Heart right ventricle (tissue), 16 donors: Measurements from ENCODE around the gene UNC13B. TPM values are rescaled to one million over a fixed set of nuclear protein-coding genes. Genes with fewer than 3 reads are reported as not detected.

Experiments used
- ATAC-seq, 8 donors: fragments of 200-7000 bp; cut with Tn5 transposase; one replicate each; pipeline ENCODE4 v1.9.1; 2020; ENCODE audit warnings: mild to moderate bottlenecking in 8 of 8, moderate library complexity in 8 of 8, moderate number of reproducible peaks in 1 of 8
- DNase-seq, 2 donors: peaks; one replicate each; pipeline ENCODE4 v3.0.0-alpha.2; 2020
- H3K27ac ChIP-seq, 10 donors: fragments of 200-600 bp; sonication (generic) in 2 of 10; one replicate each; pipeline versions ENCODE4 v1.5.0 to v1.8.0; 2020 to 2022; ENCODE audit warnings: mild to moderate bottlenecking in 3 of 10
- H3K27me3 ChIP-seq, 7 donors: fragments of 200-600 bp; one replicate each; pipeline ENCODE4 v1.8.0; 2021 to 2022; ENCODE audit warnings: mild to moderate bottlenecking in 2 of 7
- H3K36me3 ChIP-seq, 9 donors: fragments of 200-600 bp; sonication (generic) in 1 of 9; one replicate each; pipeline versions ENCODE4 v1.5.0 to v1.8.0; 2020 to 2022; ENCODE audit warnings: mild to moderate bottlenecking in 2 of 9
- H3K4me1 ChIP-seq, 9 donors: fragments of 200-600 bp; sonication (generic) in 1 of 9; one replicate each; pipeline versions ENCODE4 v1.5.0 to v1.8.0; 2020 to 2022; ENCODE audit warnings: mild to moderate bottlenecking in 4 of 9
- H3K4me3 ChIP-seq, 10 donors: fragments of 200-600 bp; sonication (generic) in 2 of 10; one replicate each; pipeline versions ENCODE4 v1.5.0 to v1.8.0; 2020 to 2022; ENCODE audit warnings: mild to moderate bottlenecking in 7 of 10, moderate library complexity in 2 of 10
- H3K9me3 ChIP-seq, 11 donors: fragments of 200-600 bp in 10 of 11; sonication (generic) in 2 of 11; one replicate each; pipeline versions ENCODE4 v1.5.0 to v1.8.0; 2013 to 2022; ENCODE audit warnings: mild to moderate bottlenecking in 2 of 11, control low read depth in 1 of 11, moderate library complexity in 1 of 11
- CTCF ChIP-seq, 9 donors: fragments of 200-600 bp; sonication (generic) in 2 of 9; IDR thresholded peaks; one replicate each; pipeline versions ENCODE4 v1.5.0 to v1.8.0; 2021 to 2022; ENCODE audit warnings: antibody characterized with exemption in 9 of 9, mild to moderate bottlenecking in 5 of 9, moderate library complexity in 1 of 9
- WGBS, 2 donors: extraction: QIAGEN DNeasy Blood & Tissue Kit; methylation state at CpG; one replicate each; pipeline ENCODE4 v1.1.7; 2013; ENCODE audit warnings: inconsistent platforms in 1 of 2; 5-methylcytosine and 5-hydroxymethylcytosine counted together
- intact Hi-C, 10 donors: fragments of 100-400 bp; cut with DNase I; formaldehyde crosslinking; loops; one replicate each; pipeline versions ENCODE4 v1.11.1 to v1.14.2; 2022
- polyA plus RNA-seq, 2 donors: library from polyadenylated mRNA; stranded (reverse); fragments of 200-250 nt; gene quantifications; one replicate each; pipeline ENCODE4 v1.2.3, GENCODE V29; 2013
- total RNA-seq, 10 donors: library from RNA; stranded (reverse); fragmentation: NEBNext Ultra II Directional in 3 of 10; extraction: Animal tissue kit (Norgen Biotek cat#: 25700) in 3 of 10; gene quantifications; one replicate each; pipeline versions ENCODE4 v1.2.1 to v1.2.4, GENCODE V29; 2021 to 2023
- donor health status: Arrhythmogenic right ventricular cardiomyopathy.
- donor health status: ischemic (EF 13 %, LVEDD 7.1; RV severe dilation, severe dysfunction).
- donor health status: healthy with polysubstance abuse.
- donor health status: DM: no; HTN: yes; CAD: no.
- donor health status: DM: no; HTN: no; CAD: no.
- donor health status: ischemic (EF 25% LVEDD 6.9; RV normal size, moderate dysfunction).
- donor health status: ischemic (EF 25% LVEDD 5.7; RV mildly dilated, moderate dysfunction).
- donor health status: healthy.
- donor health status: DM: yes; HTN: yes; CAD: no.
- donor health status: Ischemic cardiomyopathy.
- donor health status: ischemic (EF 35%, LVEDD 5.7; RV mildly dilated, moderate dysfunction).
- donor health status: nonischemic (EF 11% LVEDD 7.7; RV severe dilation, severe dysfunction).
- donor health status: DM: yes; HTN: yes; CAD: no.
- donor health status: PGD.
- donor health status: ischemic (EF 29% LVEDD 5.4; RV normal size, mild dysfunction).
- donor health status: nonischemic (EF 23%, LVEDD 6.1; RV moderate dilation, normal function).

Gene UNC13B
- total and polyA plus RNA-seq, 12 donors = 13.1 to 27.1 (median 18.9) TPM

- no peak for ATAC-seq
- no peak for TF ChIP-seq CTCF (IDR thresholded peaks at IDR 0.05)
- intact Hi-C loops = no loop called here
Measured at GRCh38 chr9:35431467-35431866, 269.7 kb downstream of the UNC13B start.

GRCh38 chr9:35432076-35432475 lies 270.3 kb downstream of the UNC13B start:
- intact Hi-C loops = no loop called here
- Histone ChIP-seq H3K27ac (no peak overlapping the region), H3K9me3 (peaks cover 0 to 11% (median 5%) of the 10 kb centered on the region in 11 donors), H3K27me3 (no peaks in the 10 kb centered on the region), H3K4me1 (no peaks in the 10 kb centered on the region), H3K4me3 (no peak overlapping the region), H3K36me3 (no peaks in the 10 kb centered on the region)
- WGBS, 2 donors = 88 to 89% methylated on average over 2 of the region's 2 CpGs
- no peak for DNase-seq
- no peak for ATAC-seq
- no peak for TF ChIP-seq CTCF (IDR thresholded peaks at IDR 0.05)

More at GRCh38 chr9:35431467-35431866, 269.7 kb downstream of the UNC13B start:
- H3K4me1 ChIP-seq = no peaks in the 10 kb centered on the region
- H3K9me3 ChIP-seq = peaks cover 0 to 11% (median 5%) of the 10 kb centered on the region in 11 donors
- no peaks in the 10 kb centered on the region for H3K36me3 ChIP-seq
- H3K27ac ChIP-seq = no peak overlapping the region
- WGBS, 2 donors = 89 to 90% methylated on average over 1 of the region's 1 CpG
- no peak for DNase-seq
- no peaks in the 10 kb centered on the region for H3K27me3 ChIP-seq
- H3K4me3 ChIP-seq = no peak overlapping the region

- no peak overlapping the region for H3K4me3 ChIP-seq
- ATAC-seq (no peak), DNase-seq (no peak)
- intact Hi-C loops = loop anchor here in 1 of 10 donors (1.0 kb wide), 1 partner anchor 16 kb away; no protein-coding TSS in a partner anchor
- no peak for TF ChIP-seq CTCF (IDR thresholded peaks at IDR 0.05)
- no peaks in the 10 kb centered on the region for H3K4me1 ChIP-seq
- H3K27ac ChIP-seq = no peak overlapping the region
- no peaks in the 10 kb centered on the region for H3K9me3 ChIP-seq
- 59 to 71% methylated on average over 1 of the region's 1 CpG for WGBS, 2 donors
- no peaks in the 10 kb centered on the region for H3K27me3 ChIP-seq
- H3K36me3 ChIP-seq = no peaks in the 10 kb centered on the region
Measured at GRCh38 chr9:35436933-35437332, 275.1 kb downstream of the UNC13B start.

- no peak for ATAC-seq
- Histone ChIP-seq H3K4me1 (no peaks in the 10 kb centered on the region), H3K27ac (no peak overlapping the region), H3K9me3 (no peaks in the 10 kb centered on the region), H3K27me3 (no peaks in the 10 kb centered on the region), H3K36me3 (no peaks in the 10 kb centered on the region), H3K4me3 (no peak overlapping the region)
- 92 to 97% methylated on average over 3 of the region's 3 CpGs for WGBS, 2 donors
- no peak for TF ChIP-seq CTCF (IDR thresholded peaks at IDR 0.05)
- intact Hi-C loops = no loop called here
- DNase-seq = no peak
Measured at GRCh38 chr9:35446012-35446411, 284.2 kb downstream of the UNC13B start.
